Neural cell (in vitro differentiated cells): Measurements from ENCODE around the gene PLEKHA1.

Experiments
- CTCF ChIP-seq: fragments of 450-650 bp; IDR thresholded peaks from 2 replicates; pipeline ENCODE4 v1.5.1; 2014; ENCODE audit warnings: antibody characterized with exemption, mild to moderate bottlenecking, moderate library complexity; ENCODE audit not compliant: poor library complexity, severe bottlenecking
- EP300 ChIP-seq: fragments of 450-650 bp; conservative IDR thresholded peaks from 2 replicates; pipeline ENCODE4 v1.6.1; 2014; ENCODE audit warnings: antibody characterized with exemption, mild to moderate bottlenecking, moderate library complexity; ENCODE audit not compliant: poor library complexity, severe bottlenecking
- EZH2 ChIP-seq: fragments of 200-600, 300-800 bp; shearing (Covaris generic), sonication (generic); IDR thresholded peaks from 2 replicates; pipeline ENCODE4 v1.6.1; 2014; ENCODE audit warnings: antibody characterized with exemption, low read length, borderline replicate concordance, mild to moderate bottlenecking; ENCODE audit not compliant: insufficient read depth, poor library complexity, severe bottlenecking
- MXI1 ChIP-seq: fragments of 450-650 bp; conservative IDR thresholded peaks from 2 replicates; pipeline ENCODE4 v1.6.1; 2014; ENCODE audit warnings: antibody characterized with exemption, mild to moderate bottlenecking; ENCODE audit not compliant: poor library complexity, severe bottlenecking
- POLR2AphosphoS5 ChIP-seq: IDR thresholded peaks from 2 replicates; pipeline ENCODE4 v1.6.1; 2012
- RAD21 ChIP-seq: fragments of 450-650 bp; conservative IDR thresholded peaks from 2 replicates; pipeline ENCODE4 v1.6.1; 2014; ENCODE audit warnings: antibody characterized with exemption, mild to moderate bottlenecking, moderate library complexity
- REST ChIP-seq: IDR thresholded peaks from 2 replicates; pipeline ENCODE4 v1.6.1; 2012; ENCODE audit warnings: borderline replicate concordance
- SMC3 ChIP-seq: fragments of 450-650 bp; conservative IDR thresholded peaks from 2 replicates; pipeline ENCODE4 v1.6.1; 2014; ENCODE audit warnings: antibody characterized with exemption, mild to moderate bottlenecking, moderate library complexity; ENCODE audit not compliant: poor library complexity
- TAF1 ChIP-seq: IDR thresholded peaks from 2 replicates; pipeline ENCODE4 v1.6.1; 2012; ENCODE audit warnings: low read depth

GRCh38 chr10:122458693-122459092 lies 84.2 kb downstream of the PLEKHA1 start:
- no peak for TF ChIP-seq POLR2AphosphoS5
- TF ChIP-seq CTCF = no peak
- TF ChIP-seq REST = no peak
- no peak for TF ChIP-seq TAF1
- no peak for TF ChIP-seq SMC3
- no peak for TF ChIP-seq EZH2
- TF ChIP-seq MXI1 = no peak
- TF ChIP-seq EP300 = no peak
- TF ChIP-seq RAD21 = no peak
